GM19372 (cell line): Measurements from ENCODE around the gene CCDC126.
"Not testable (repeated sequence)": the region's sequence is repeated elsewhere in the genome, so short reads cannot be mapped to it uniquely, and the experiment has no call there.

Experiments used
- ATAC-seq: cut with Tn5 transposase; IDR thresholded peaks from one replicate; pipeline ENCODE4 v1.9.1; 2021; ENCODE audit warnings: mild to moderate bottlenecking, low read depth, moderate library complexity; ENCODE audit not compliant: unreplicated experiment

Gene CCDC126

GRCh38 chr7:23619141-23619540 lies 22.0 kb downstream of the CCDC126 start:
- ATAC-seq = no peak

- ATAC-seq = no peak
Measured at GRCh38 chr7:23622506-23622925, 25.3 kb downstream of the CCDC126 start.

- no peak for ATAC-seq
Measured at GRCh38 chr7:23628370-23628769, 31.2 kb downstream of the CCDC126 start.

- no peak for ATAC-seq
Measured at GRCh38 chr7:23633417-23633816, 36.2 kb downstream of the CCDC126 start.

- no peak for ATAC-seq
Measured at GRCh38 chr7:23645822-23646221, 48.6 kb downstream of the CCDC126 start.

GRCh38 chr7:23653942-23654341 lies 56.8 kb downstream of the CCDC126 start:
- no peak for ATAC-seq

GRCh38 chr7:23654508-23654907 lies 57.3 kb downstream of the CCDC126 start:
- no peak for ATAC-seq

GRCh38 chr7:23655433-23655832 lies 58.3 kb downstream of the CCDC126 start:
- no peak for ATAC-seq

- ATAC-seq = no peak
Measured at GRCh38 chr7:23658831-23659427, 61.7 kb downstream of the CCDC126 start.

GRCh38 chr7:23661385-23661784 lies 64.2 kb downstream of the CCDC126 start:
- ATAC-seq = no peak

- no peak for ATAC-seq
Measured at GRCh38 chr7:23662124-23662983, 65.2 kb downstream of the CCDC126 start.

- no peak for ATAC-seq
Measured at GRCh38 chr7:23662984-23663313, 65.8 kb downstream of the CCDC126 start.

GRCh38 chr7:23664122-23664521 lies 66.9 kb downstream of the CCDC126 start:
- ATAC-seq = no peak

- ATAC-seq = no peak
Measured at GRCh38 chr7:23672033-23672432, 74.9 kb downstream of the CCDC126 start.

GRCh38 chr7:23679898-23680413 lies 82.8 kb downstream of the CCDC126 start, which contains the start of gene FAM221A:
TSS of gene FAM221A (plus strand) at chr7:23680199. CDS start at chr7:23680219, 20 bp downstream.
- peak; percentile 93 for ATAC-seq

- ATAC-seq = peak; percentile 33
Measured at GRCh38 chr7:23680414-23681405, 83.5 kb downstream of the CCDC126 start.

GRCh38 chr7:23684041-23684440 lies 86.9 kb downstream of the CCDC126 start:
- not testable (repeated sequence) for ATAC-seq

GRCh38 chr7:23685731-23686130 lies 88.5 kb downstream of the CCDC126 start:
- ATAC-seq = no peak

GRCh38 chr7:23687011-23687410 lies 89.8 kb downstream of the CCDC126 start:
- no peak for ATAC-seq

- ATAC-seq = no peak
Measured at GRCh38 chr7:23689165-23689564, 92.0 kb downstream of the CCDC126 start.

GRCh38 chr7:23691320-23691719 lies 94.1 kb downstream of the CCDC126 start:
- ATAC-seq = no peak
